ENCODE measurements around the gene ADAMTS16. TPM values are rescaled to one million over a fixed set of nuclear protein-coding genes. Genes with fewer than 3 reads are reported as not detected.

ADAMTS16 gene
- total and polyA plus RNA-seq, 12 donors = 0.01 to 0.47 (median 0.12) TPM; not detected in 6

DNA sequence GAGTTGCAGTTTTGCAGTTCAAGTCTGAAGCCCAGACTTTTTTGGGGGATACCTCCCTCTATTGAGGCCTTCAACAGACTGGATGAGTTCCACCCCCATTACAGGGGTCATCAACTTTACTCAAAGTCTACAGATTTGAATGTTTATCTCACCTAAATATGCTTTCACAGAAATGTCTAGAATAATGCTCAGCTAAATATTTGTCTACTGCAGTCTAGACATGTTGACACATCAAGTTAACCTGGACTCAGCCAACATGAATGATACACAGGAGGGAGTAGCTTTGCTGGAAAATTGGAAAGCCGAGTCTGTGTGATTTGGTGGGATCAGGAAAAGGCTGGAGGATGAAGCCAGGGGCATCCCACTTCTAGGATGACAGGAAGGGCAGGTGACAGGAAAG is 154.3 kb downstream of the ADAMTS16 start:
- ATAC-seq (no peak), DNase-seq (no peak)
- intact Hi-C loops (cut with DNase I) = no loop called here
- Histone ChIP-seq H3K9me3 (peaks cover 0 to 9% (median 0%) of the 10 kb centered on the region in 11 donors), H3K36me3 (no peaks in the 10 kb centered on the region), H3K27me3 (no peaks in the 10 kb centered on the region), H3K27ac (no peak overlapping the region), H3K4me1 (no peaks in the 10 kb centered on the region), H3K4me3 (no peak overlapping the region)
- WGBS, 2 donors = 87 to 93% methylated on average over 1 of the region's 1 CpG
- TF ChIP-seq, protein P1, sequence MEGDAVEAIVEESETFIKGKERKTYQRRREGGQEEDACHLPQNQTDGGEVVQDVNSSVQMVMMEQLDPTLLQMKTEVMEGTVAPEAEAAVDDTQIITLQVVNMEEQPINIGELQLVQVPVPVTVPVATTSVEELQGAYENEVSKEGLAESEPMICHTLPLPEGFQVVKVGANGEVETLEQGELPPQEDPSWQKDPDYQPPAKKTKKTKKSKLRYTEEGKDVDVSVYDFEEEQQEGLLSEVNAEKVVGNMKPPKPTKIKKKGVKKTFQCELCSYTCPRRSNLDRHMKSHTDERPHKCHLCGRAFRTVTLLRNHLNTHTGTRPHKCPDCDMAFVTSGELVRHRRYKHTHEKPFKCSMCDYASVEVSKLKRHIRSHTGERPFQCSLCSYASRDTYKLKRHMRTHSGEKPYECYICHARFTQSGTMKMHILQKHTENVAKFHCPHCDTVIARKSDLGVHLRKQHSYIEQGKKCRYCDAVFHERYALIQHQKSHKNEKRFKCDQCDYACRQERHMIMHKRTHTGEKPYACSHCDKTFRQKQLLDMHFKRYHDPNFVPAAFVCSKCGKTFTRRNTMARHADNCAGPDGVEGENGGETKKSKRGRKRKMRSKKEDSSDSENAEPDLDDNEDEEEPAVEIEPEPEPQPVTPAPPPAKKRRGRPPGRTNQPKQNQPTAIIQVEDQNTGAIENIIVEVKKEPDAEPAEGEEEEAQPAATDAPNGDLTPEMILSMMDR (IDR thresholded peaks at IDR 0.05) = no peak

DNA sequence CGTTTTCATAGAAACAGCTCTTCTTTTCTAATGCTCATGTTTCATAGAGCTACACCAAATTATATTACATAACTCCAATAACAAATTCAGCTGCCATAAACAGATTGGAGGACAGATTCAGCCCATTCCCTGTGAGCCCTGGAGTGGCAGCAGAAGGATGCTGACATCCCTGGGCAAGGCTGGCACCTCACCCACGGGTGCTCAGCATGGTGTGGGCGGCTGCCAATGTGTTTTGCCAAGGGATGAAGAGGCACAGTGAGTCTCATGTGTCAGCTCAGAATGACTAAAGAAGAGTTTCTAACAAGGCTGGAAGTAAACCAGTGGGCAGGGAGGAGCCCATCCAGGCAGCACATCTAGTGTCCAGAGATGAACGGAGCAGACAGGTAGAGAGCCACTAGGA is 155.2 kb downstream of the ADAMTS16 start:
- no peak overlapping the region for H3K27ac ChIP-seq
- H3K36me3 ChIP-seq = no peaks in the 10 kb centered on the region
- peaks cover 0 to 9% (median 0%) of the 10 kb centered on the region in 11 donors for H3K9me3 ChIP-seq
- intact Hi-C loops (cut with DNase I) = no loop called here
- WGBS, 2 donors = 72 to 75% methylated on average over 4 of the region's 4 CpGs
- no peaks in the 10 kb centered on the region for H3K27me3 ChIP-seq
- no peaks in the 10 kb centered on the region for H3K4me1 ChIP-seq
- no peak overlapping the region for H3K4me3 ChIP-seq
- TF ChIP-seq, protein P1 (IDR thresholded peaks at IDR 0.05) = no peak
- no peak for DNase-seq
- ATAC-seq = no peak

DNA sequence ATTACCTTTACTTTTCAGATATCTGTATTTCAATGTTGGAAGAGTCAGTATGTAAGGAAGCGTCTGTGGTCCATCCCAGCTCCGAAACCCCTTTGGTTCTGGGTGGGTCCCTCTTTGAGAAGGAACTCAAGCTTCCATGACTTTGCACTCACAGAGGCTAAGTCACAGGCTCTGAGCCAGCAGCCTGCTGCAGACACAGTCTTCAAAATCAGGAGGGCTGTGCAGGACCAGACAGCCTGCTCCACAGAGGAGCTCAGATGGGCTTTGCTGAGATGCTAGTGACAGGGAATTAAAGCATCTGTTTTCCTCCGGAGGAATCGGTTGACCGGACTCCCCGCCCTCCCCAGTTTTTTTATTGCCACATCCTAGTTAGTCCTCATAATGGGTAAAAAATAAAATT is 155.9 kb downstream of the ADAMTS16 start:
- intact Hi-C loops (cut with DNase I) = no loop called here
- ATAC-seq (no peak), DNase-seq (no peak)
- H3K4me3 ChIP-seq = no peak overlapping the region
- peaks cover 0 to 9% (median 0%) of the 10 kb centered on the region in 11 donors for H3K9me3 ChIP-seq
- H3K27ac ChIP-seq = no peak overlapping the region
- no peaks in the 10 kb centered on the region for H3K36me3 ChIP-seq
- WGBS, 2 donors = 85 to 91% methylated on average over 6 of the region's 6 CpGs
- no peaks in the 10 kb centered on the region for H3K27me3 ChIP-seq
- TF ChIP-seq, protein P1 (IDR thresholded peaks at IDR 0.05) = no peak
- H3K4me1 ChIP-seq = no peaks in the 10 kb centered on the region

DNA sequence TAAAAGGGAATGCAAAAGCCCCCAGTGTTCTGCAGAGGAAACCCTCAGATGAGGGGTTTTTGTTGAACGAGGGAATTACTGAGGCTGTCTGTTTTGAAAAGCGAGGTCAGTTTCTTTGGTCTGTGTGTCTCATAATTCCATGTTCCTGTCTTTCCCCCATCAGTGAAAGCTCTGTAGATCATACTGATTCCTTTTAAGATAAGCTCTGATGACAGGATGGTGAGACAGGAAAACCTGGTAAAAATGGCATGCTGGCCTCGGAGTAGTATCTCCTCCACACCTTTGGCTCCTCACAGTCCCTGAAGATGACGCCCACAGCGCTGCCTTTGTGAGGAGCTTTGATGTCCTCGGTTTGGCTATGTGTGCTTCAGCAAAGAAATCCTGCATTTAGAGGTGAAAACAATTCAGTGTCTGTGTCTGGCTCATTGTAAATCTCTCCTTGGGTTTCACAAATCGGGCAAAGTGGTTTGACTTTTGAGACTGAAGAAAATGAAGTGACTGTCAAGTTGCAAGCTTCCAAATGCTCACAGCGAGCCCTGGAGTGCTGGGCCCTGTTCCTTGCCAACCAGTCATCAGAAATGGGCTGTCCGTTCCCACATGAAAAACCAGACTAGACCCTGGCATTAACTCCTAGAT is 157.4 kb downstream of the ADAMTS16 start:
- DNase-seq (no peak), ATAC-seq (no peak)
- Histone ChIP-seq H3K4me1 (no peaks in the 10 kb centered on the region), H3K9me3 (peaks cover 0 to 19% (median 4%) of the 10 kb centered on the region in 11 donors), H3K4me3 (no peak overlapping the region), H3K27ac (no peak overlapping the region), H3K36me3 (no peaks in the 10 kb centered on the region), H3K27me3 (no peaks in the 10 kb centered on the region)
- WGBS, 2 donors = 73 to 76% methylated on average over 9 of the region's 9 CpGs
- TF ChIP-seq, protein P1 (IDR thresholded peaks at IDR 0.05) = no peak
- intact Hi-C loops (cut with DNase I) = no loop called here
